Measurements from ENCODE around the gene MLLT10.
"Not testable (repeated sequence)": the region's sequence is repeated elsewhere in the genome, so short reads cannot be mapped to it uniquely, and the experiment has no call there.

The MLLT10 gene

GRCh38 chr10:21603721-21604120 lies 69.7 kb downstream of the MLLT10 start:
- H3K4me3 ChIP-seq (ENCODE audit: low read depth, low read length), result no peak overlapping the region
- TF ChIP-seq CTCF (IDR thresholded peaks at IDR 0.05; ENCODE audit: control insufficient read depth, extremely low read depth, insufficient read depth), result no peak
- DNase-seq (ENCODE audit: low read depth), result no peak

GRCh38 chr10:21604651-21605050 lies 70.6 kb downstream of the MLLT10 start:
- H3K4me3 ChIP-seq (ENCODE audit: low read depth, low read length), result no peak overlapping the region
- no peak for TF ChIP-seq CTCF (IDR thresholded peaks at IDR 0.05; ENCODE audit: control insufficient read depth, extremely low read depth, insufficient read depth)
- DNase-seq (ENCODE audit: low read depth), result no peak

- no peak overlapping the region for H3K4me3 ChIP-seq (ENCODE audit: low read depth, low read length)
- TF ChIP-seq CTCF (IDR thresholded peaks at IDR 0.05; ENCODE audit: control insufficient read depth, extremely low read depth, insufficient read depth), result no peak
- DNase-seq (ENCODE audit: low read depth), result no peak
These were observed 73.9 kb downstream of the MLLT10 start for GRCh38 chr10:21607907-21608306.

- no peak overlapping the region for H3K4me3 ChIP-seq (ENCODE audit: low read depth, low read length)
- no peak for TF ChIP-seq CTCF (IDR thresholded peaks at IDR 0.05; ENCODE audit: control insufficient read depth, extremely low read depth, insufficient read depth)
- DNase-seq (ENCODE audit: low read depth), result no peak
These were observed 80.0 kb downstream of the MLLT10 start for GRCh38 chr10:21614000-21614399.

- TF ChIP-seq CTCF (IDR thresholded peaks at IDR 0.05; ENCODE audit: control insufficient read depth, extremely low read depth, insufficient read depth), result no peak
These were observed 83.2 kb downstream of the MLLT10 start for GRCh38 chr10:21617267-21617666.

GRCh38 chr10:21623291-21623690 lies 89.3 kb downstream of the MLLT10 start:
- TF ChIP-seq CTCF (IDR thresholded peaks at IDR 0.05; ENCODE audit: control insufficient read depth, extremely low read depth, insufficient read depth), result no peak
- no peak overlapping the region for H3K4me3 ChIP-seq (ENCODE audit: low read depth, low read length)
- DNase-seq (ENCODE audit: low read depth), result no peak

More at GRCh38 chr10:21617267-21617666, 83.2 kb downstream of the MLLT10 start:
- no peak overlapping the region for H3K4me3 ChIP-seq (ENCODE audit: low read depth, low read length)
- DNase-seq (ENCODE audit: low read depth), result no peak

- not testable (repeated sequence) for DNase-seq (ENCODE audit: low read depth); H3K4me3 ChIP-seq (ENCODE audit: low read depth, low read length)
These were observed 90.4 kb downstream of the MLLT10 start for GRCh38 chr10:21624421-21624820.

Data from LNCaP clone FGC (cell line).